Measurements from ENCODE around the gene MYLIP. TPM values are rescaled to one million over a fixed set of nuclear protein-coding genes. Genes with fewer than 3 reads are reported as not detected.

The MYLIP gene
- total RNA-seq, 4 donors from 2014 or later: 49.9 to 131 (median 79.3) TPM

GRCh38 chr6:16184551-16184950, 55.7 kb downstream of the MYLIP start:
- Histone ChIP-seq H3K36me3 (no peaks in the 10 kb centered on the region), H3K4me1 (peaks cover 0 to 27% (median 3%) of the 10 kb centered on the region in 3 donors), H3K27ac (no peak overlapping the region), H3K9me3 (no peaks in the 10 kb centered on the region), H3K27me3 (no peaks in the 10 kb centered on the region), H3K4me3 (no peak overlapping the region)
- no peak for ATAC-seq
- WGBS, 2 donors (ENCODE audit: low coverage in 1 of 2): 83 to 100% methylated on average over 2 to 3 of the region's 3 CpGs
- TF ChIP-seq POLR2AphosphoS5 (IDR thresholded peaks at IDR 0.05): no peak
- no peak for TF ChIP-seq POLR2A (IDR thresholded peaks at IDR 0.05)
- TF ChIP-seq CTCF (IDR thresholded peaks at IDR 0.05): no peak
- no peak for TF ChIP-seq EP300 (IDR thresholded peaks at IDR 0.05)

DNA sequence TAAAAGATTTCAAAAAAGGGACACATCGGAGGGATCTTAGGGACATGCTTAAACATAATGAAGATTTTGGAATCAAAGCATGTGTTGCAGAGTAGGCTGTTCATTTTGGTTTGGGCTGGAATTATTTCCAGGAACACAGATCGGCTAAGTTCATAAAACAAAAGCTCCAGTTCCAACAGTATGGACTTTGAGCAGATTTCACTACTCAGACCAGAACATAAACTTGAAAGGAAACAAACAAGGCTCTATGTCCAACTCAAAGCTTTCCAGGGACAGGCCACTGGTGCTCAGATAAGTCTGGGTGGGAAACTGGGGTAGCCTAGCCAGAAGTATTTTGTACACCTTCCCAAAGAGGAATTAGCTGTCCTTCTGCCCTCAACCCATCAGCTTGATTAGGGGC, 58.3 kb downstream of the MYLIP start:
- 88 to 100% methylated on average over 1 of the region's 2 CpGs for WGBS, 2 donors (ENCODE audit: low coverage in 1 of 2)
- peaks cover 0 to 52% (median 4%) of the 10 kb centered on the region in 3 donors for H3K4me1 ChIP-seq
- no peaks in the 10 kb centered on the region for H3K36me3 ChIP-seq
- no peaks in the 10 kb centered on the region for H3K27me3 ChIP-seq
- no peak for ATAC-seq
- TF ChIP-seq POLR2A (IDR thresholded peaks at IDR 0.05): no peak
- TF ChIP-seq CTCF (IDR thresholded peaks at IDR 0.05): no peak
- no peak for TF ChIP-seq POLR2AphosphoS5 (IDR thresholded peaks at IDR 0.05)
- TF ChIP-seq EP300 (IDR thresholded peaks at IDR 0.05): no peak
- H3K9me3 ChIP-seq: no peaks in the 10 kb centered on the region
- no peak overlapping the region for H3K4me3 ChIP-seq
- no peak overlapping the region for H3K27ac ChIP-seq

- H3K9me3 ChIP-seq: no peaks in the 10 kb centered on the region
- H3K27me3 ChIP-seq: no peaks in the 10 kb centered on the region
- ATAC-seq: no peak
- 10 to 21% methylated on average over 1 of the region's 1 CpG for WGBS, 2 donors (ENCODE audit: low coverage in 1 of 2)
- no peak overlapping the region for H3K4me3 ChIP-seq
- no peaks in the 10 kb centered on the region for H3K36me3 ChIP-seq
- H3K4me1 ChIP-seq: peaks cover 0 to 42% (median 4%) of the 10 kb centered on the region in 3 donors
- H3K27ac ChIP-seq: peak overlapping the region in 3 of 4 donors; percentile 13 to 62 (median 62)
- TF ChIP-seq CTCF (IDR thresholded peaks at IDR 0.05): no peak
- TF ChIP-seq POLR2AphosphoS5 (IDR thresholded peaks at IDR 0.05): no peak
- no peak for TF ChIP-seq POLR2A (IDR thresholded peaks at IDR 0.05)
- no peak for TF ChIP-seq EP300 (IDR thresholded peaks at IDR 0.05)
Observed at GRCh38 chr6:16190214-16190613, 61.3 kb downstream of the MYLIP start.

GRCh38 chr6:16196260-16196983, 67.5 kb downstream of the MYLIP start:
- no peak overlapping the region for H3K27ac ChIP-seq
- no peaks in the 10 kb centered on the region for H3K9me3 ChIP-seq
- H3K4me3 ChIP-seq: no peak overlapping the region
- H3K4me1 ChIP-seq: peaks cover 0 to 19% (median 0%) of the 10 kb centered on the region in 3 donors
- peaks cover 4% of the 10 kb centered on the region for H3K27me3 ChIP-seq
- H3K36me3 ChIP-seq: no peaks in the 10 kb centered on the region
- 79 to 89% methylated on average over 2 to 4 of the region's 14 CpGs for WGBS, 2 donors (ENCODE audit: low coverage in 1 of 2)
- no peak for TF ChIP-seq POLR2A (IDR thresholded peaks at IDR 0.05)
- TF ChIP-seq EP300 (IDR thresholded peaks at IDR 0.05): no peak
- ATAC-seq: no peak

GRCh38 chr6:16196984-16197546, 68.2 kb downstream of the MYLIP start:
- Histone ChIP-seq H3K4me1 (peaks cover 0 to 13% (median 0%) of the 10 kb centered on the region in 3 donors), H3K27ac (no peak overlapping the region), H3K27me3 (peaks cover 4% of the 10 kb centered on the region), H3K4me3 (no peak overlapping the region), H3K9me3 (no peaks in the 10 kb centered on the region), H3K36me3 (no peaks in the 10 kb centered on the region)
- 56 to 59% methylated on average over 4 to 6 of the region's 19 CpGs for WGBS, 2 donors (ENCODE audit: low coverage in 1 of 2)
- TF ChIP-seq POLR2A (IDR thresholded peaks at IDR 0.05) (no peak), CTCF (IDR thresholded peaks at IDR 0.05) (no peak)
- no peak for ATAC-seq

Small RNA genes within 50 kb of the gene (small RNA-seq; reads per million reads assigned to genes)
- 0 reads per million in 4 donors for gene MIR4639

Other genes starting within 250 kb of the MYLIP start
- gene GMPR, start 109.5 kb downstream of the MYLIP start, total RNA-seq: 10 to 100 TPM; 18.2 to 71.5 (median 45.6) TPM

All from gastroesophageal sphincter (tissue), 4 donors.